RKO (cell line): ENCODE data around the gene GLRX5.
A peak's percentile ranks its signal among the peaks of the same experiment; 100 is the strongest.
"Not testable (repeated sequence)": the region's sequence is repeated elsewhere in the genome, so short reads cannot be mapped to it uniquely, and the experiment has no call there.

Experiments used
- DNase-seq: peaks from one replicate; pipeline ENCODE4 v3.0.0-alpha.2; 2016; ENCODE audit warnings: low spot score

GLRX5 gene

GRCh38 chr14:95499354-95499750 lies 35.5 kb upstream of the GLRX5 start:
- DNase-seq, result no peak

- no peak for DNase-seq
Observed at GRCh38 chr14:95500201-95500681, 34.6 kb upstream of the GLRX5 start.

GRCh38 chr14:95500772-95501401 lies 34.0 kb upstream of the GLRX5 start:
- DNase-seq, result peak; percentile 20

- no peak for DNase-seq
Observed at GRCh38 chr14:95502381-95502950, 32.4 kb upstream of the GLRX5 start.

GRCh38 chr14:95503365-95504134 lies 31.3 kb upstream of the GLRX5 start:
- DNase-seq, result no peak

- DNase-seq, result no peak
Observed at GRCh38 chr14:95504135-95505029, 30.5 kb upstream of the GLRX5 start.

- no peak for DNase-seq
Observed at GRCh38 chr14:95505030-95505589, 29.7 kb upstream of the GLRX5 start.

- no peak for DNase-seq
Observed at GRCh38 chr14:95507174-95507573, 27.7 kb upstream of the GLRX5 start.

GRCh38 chr14:95507701-95508103 lies 27.1 kb upstream of the GLRX5 start:
- no peak for DNase-seq

GRCh38 chr14:95508377-95508776 lies 26.5 kb upstream of the GLRX5 start:
- no peak for DNase-seq

- DNase-seq, result no peak
Observed at GRCh38 chr14:95509495-95509894, 25.4 kb upstream of the GLRX5 start.

GRCh38 chr14:95510344-95510743 lies 24.5 kb upstream of the GLRX5 start:
- not testable (repeated sequence) for DNase-seq

GRCh38 chr14:95510804-95511203 lies 24.0 kb upstream of the GLRX5 start:
- DNase-seq, result no peak

GRCh38 chr14:95511687-95512086 lies 23.2 kb upstream of the GLRX5 start:
- DNase-seq, result no peak

GRCh38 chr14:95513291-95513690 lies 21.6 kb upstream of the GLRX5 start:
- no peak for DNase-seq

GRCh38 chr14:95514131-95515079 lies 20.4 kb upstream of the GLRX5 start:
- DNase-seq, result no peak

GRCh38 chr14:95515080-95515489 lies 19.8 kb upstream of the GLRX5 start:
- DNase-seq, result no peak

- no peak for DNase-seq
Observed at GRCh38 chr14:95515596-95516552, 19.0 kb upstream of the GLRX5 start.

GRCh38 chr14:95516554-95517181 lies 18.2 kb upstream of the GLRX5 start, which contains the start of gene SYNE3:
Gene SYNE3, minus strand, starts transcription at chr14:95516650. Its CDS starts 40,829 bp downstream, at chr14:95475821.
- DNase-seq, result no peak
